Posterior vena cava (tissue), 2 donors: ENCODE data around the gene INO80B. TPM values are rescaled to one million over a fixed set of nuclear protein-coding genes. Genes with fewer than 3 reads are reported as not detected.

Experiments
- total RNA-seq, 2 donors: library from RNA; stranded (reverse); fragmentation: NEBNext Ultra II Directional; extraction: Animal tissue kit (Norgen Biotek cat#: 25700); gene quantifications; one replicate each; pipeline ENCODE4 v1.2.1, GENCODE V29; 2021
- donor health status: DM: yes; HTN: yes; CAD: no.
- donor health status: DM: yes; HTN: yes; CAD: no.

INO80B gene
- total RNA-seq, 2 donors from 2014 or later: 20.5 TPM

Other genes starting within 250 kb of the INO80B start
- 1 to 10 TPM; 3.9 to 5.3 TPM for gene SLC4A5, start 111.7 kb upstream of the INO80B start, total RNA-seq
- gene DCTN1, start 74.8 kb upstream of the INO80B start, total RNA-seq: 100 to 1,000 TPM; 165 to 167 TPM
- 1 to 10 TPM; 2.3 to 2.7 TPM for gene C2orf81, start 33.5 kb upstream of the INO80B start, total RNA-seq
- 1 to 10 TPM; 7.9 to 9.4 TPM for gene WDR54, start 33.4 kb upstream of the INO80B start, total RNA-seq
- 10 to 100 TPM; 10.6 to 16.8 TPM for gene RTKN, start 13.2 kb upstream of the INO80B start, total RNA-seq
- 10 to 100 TPM; 28.2 to 40.5 TPM for gene WBP1, start 3.4 kb downstream of the INO80B start, total RNA-seq
- 10 to 100 TPM; 25.1 to 30.2 TPM for gene MOGS, start 10.3 kb downstream of the INO80B start, total RNA-seq
- 10 to 100 TPM; 47.1 to 53.2 TPM for gene MRPL53, start 17.6 kb downstream of the INO80B start, total RNA-seq
- 10 to 100 TPM in 1 of 2 donors, 1 to 10 TPM in 1; 9.9 to 11.2 TPM for gene CCDC142, start 27.9 kb downstream of the INO80B start, total RNA-seq
- gene TTC31, start 28.0 kb downstream of the INO80B start, total RNA-seq: 10 to 100 TPM; 13.2 to 15.0 TPM
- 1 to 10 TPM in 1 of 2 donors, not detected in 1; 1.5 TPM for gene LBX2, start 44.5 kb downstream of the INO80B start, total RNA-seq
- 10 to 100 TPM; 21.6 to 23.6 TPM for gene PCGF1, start 52.6 kb downstream of the INO80B start, total RNA-seq
- not detected for gene TLX2, start 59.4 kb downstream of the INO80B start, total RNA-seq
- not detected for gene DQX1, start 71.1 kb downstream of the INO80B start, total RNA-seq
- 10 to 100 TPM; 64.4 to 67.0 TPM for gene AUP1, start 74.6 kb downstream of the INO80B start, total RNA-seq
- 10 to 100 TPM; 22.4 to 30.4 TPM for gene HTRA2, start 74.8 kb downstream of the INO80B start, total RNA-seq
- gene LOXL3, start 98.9 kb downstream of the INO80B start, total RNA-seq: 10 to 100 TPM in 1 of 2 donors, 1 to 10 TPM in 1; 6.1 to 11.8 TPM
- 10 to 100 TPM; 11.0 to 12.2 TPM for gene DOK1, start 99.6 kb downstream of the INO80B start, total RNA-seq
- gene M1AP, start 193.2 kb downstream of the INO80B start, total RNA-seq: under 1 TPM in 1 of 2 donors, not detected in 1; 0.19 TPM
- 1 to 10 TPM; 3.2 to 3.9 TPM for gene SEMA4F, start 199.2 kb downstream of the INO80B start, total RNA-seq